H9 (cell line): ENCODE measurements around the gene UNC13C. TPM values are rescaled to one million over a fixed set of nuclear protein-coding genes. Genes with fewer than 3 reads are reported as not detected.

ENCODE experiments used
- DNase-seq: peaks from one replicate; pipeline ENCODE4 v3.0.0-alpha.2; 2017
- H2AFZ ChIP-seq: one replicate; pipeline ENCODE4 v1.6.1; 2013; ENCODE audit warnings: mild to moderate bottlenecking, low read length, control low read depth, moderate library complexity
- H2AK5ac ChIP-seq: 2 replicates; pipeline ENCODE4 v1.6.1; 2013; ENCODE audit warnings: low read length, control low read depth, mixed read lengths; ENCODE audit not compliant: insufficient read length
- H2BK120ac ChIP-seq: one replicate; pipeline ENCODE4 v1.6.1; 2013; ENCODE audit warnings: low read depth, mild to moderate bottlenecking, low read length, control low read depth, inconsistent platforms; ENCODE audit not compliant: poor library complexity, severe bottlenecking
- H2BK12ac ChIP-seq: 2 replicates; pipeline ENCODE4 v1.6.1; 2013; ENCODE audit warnings: low read length, control low read depth, mixed read lengths, low read depth; ENCODE audit not compliant: insufficient read length
- H2BK15ac ChIP-seq: 2 replicates; pipeline ENCODE4 v1.6.1; 2013; ENCODE audit warnings: low read depth, low read length, control low read depth
- H2BK20ac ChIP-seq: one replicate; pipeline ENCODE4 v1.6.1; 2013; ENCODE audit warnings: low read depth, mild to moderate bottlenecking, low read length, control low read depth, inconsistent platforms; ENCODE audit not compliant: poor library complexity, severe bottlenecking
- H2BK5ac ChIP-seq: 2 replicates; pipeline ENCODE4 v1.6.1; 2013; ENCODE audit warnings: low read length, control low read depth, mixed read lengths; ENCODE audit not compliant: insufficient read length
- H3K14ac ChIP-seq: 2 replicates; pipeline ENCODE4 v1.6.1; 2013; ENCODE audit warnings: low read length, control low read depth; ENCODE audit not compliant: insufficient read depth
- H3K18ac ChIP-seq: 2 replicates; pipeline ENCODE4 v1.6.1; 2013; ENCODE audit warnings: low read depth, mild to moderate bottlenecking, mixed read lengths, low read length, control low read depth; ENCODE audit not compliant: insufficient read length
- H3K23ac ChIP-seq: 2 replicates; pipeline ENCODE4 v1.6.1; 2013; ENCODE audit warnings: low read length, control low read depth, mixed read lengths, low read depth; ENCODE audit not compliant: insufficient read length
- H3K23me2 ChIP-seq: 2 replicates; pipeline ENCODE4 v1.6.1; 2013; ENCODE audit warnings: low read depth, mild to moderate bottlenecking, mixed read lengths, low read length, control low read depth; ENCODE audit not compliant: insufficient read length, poor library complexity, severe bottlenecking
- H3K27ac ChIP-seq: 2 replicates; pipeline ENCODE4 v1.5.1; 2013; ENCODE audit warnings: low read length, control low read depth, mixed read lengths, low read depth; ENCODE audit not compliant: insufficient read length
- H3K27me3 ChIP-seq: 2 replicates; pipeline ENCODE4 v1.6.1; 2013; ENCODE audit warnings: low read length, control low read depth, inconsistent platforms; ENCODE audit not compliant: insufficient read depth
- H3K4ac ChIP-seq: 2 replicates; pipeline ENCODE4 v1.6.1; 2013; ENCODE audit warnings: low read depth, mild to moderate bottlenecking, control low read depth, inconsistent platforms, low read length, moderate library complexity
- H3K4me1 ChIP-seq: 2 replicates; pipeline ENCODE4 v1.6.1; 2013; ENCODE audit warnings: low read length, control low read depth, inconsistent platforms; ENCODE audit not compliant: insufficient read depth
- H3K4me2 ChIP-seq: 2 replicates; pipeline ENCODE4 v1.6.1; 2013; ENCODE audit warnings: low read length, control low read depth, mixed read lengths; ENCODE audit not compliant: insufficient read length, insufficient read depth
- H3K56ac ChIP-seq: 2 replicates; pipeline ENCODE4 v1.6.1; 2013; ENCODE audit warnings: low read depth, mild to moderate bottlenecking, mixed read lengths, low read length, control low read depth; ENCODE audit not compliant: insufficient read length
- H3K79me1 ChIP-seq: 2 replicates; pipeline ENCODE4 v1.6.1; 2013; ENCODE audit warnings: low read depth, mild to moderate bottlenecking, moderate library complexity, low read length, control low read depth, inconsistent platforms; ENCODE audit not compliant: insufficient read depth, poor library complexity, severe bottlenecking
- H3K79me2 ChIP-seq: 2 replicates; pipeline ENCODE4 v1.6.1; 2013; ENCODE audit warnings: low read length, control low read depth, inconsistent platforms; ENCODE audit not compliant: insufficient read depth
- H3K9ac ChIP-seq: 2 replicates; pipeline ENCODE4 v1.6.1; 2013; ENCODE audit warnings: low read length, control low read depth, mixed read lengths; ENCODE audit not compliant: insufficient read length; ENCODE audit errors: extremely low read depth
- H3K9me3 ChIP-seq: one replicate; pipeline ENCODE4 v1.6.1; 2013; ENCODE audit warnings: low read depth, low read length, inconsistent platforms; ENCODE audit not compliant: control insufficient read depth
- H3T11ph ChIP-seq: one replicate; pipeline ENCODE4 v1.6.1; 2013; ENCODE audit warnings: mild to moderate bottlenecking, low read length, control low read depth, inconsistent platforms
- H4K20me1 ChIP-seq: one replicate; pipeline ENCODE4 v1.6.1; 2013; ENCODE audit not compliant: control insufficient read depth, insufficient read length, insufficient read depth
- H4K5ac ChIP-seq: 2 replicates; pipeline ENCODE4 v1.6.1; 2013; ENCODE audit warnings: low read depth, mild to moderate bottlenecking, mixed read lengths, low read length, control low read depth; ENCODE audit not compliant: insufficient read length
- H4K8ac ChIP-seq: replicated peaks from 2 replicates; pipeline ENCODE4 v1.6.1; 2013; ENCODE audit warnings: low read length, control low read depth, mixed read lengths, low read depth; ENCODE audit not compliant: insufficient read length
- H4K91ac ChIP-seq: 2 replicates; pipeline ENCODE4 v1.6.1; 2013; ENCODE audit warnings: low read depth, mild to moderate bottlenecking, moderate library complexity, mixed read lengths, low read length, control low read depth; ENCODE audit not compliant: insufficient read length
- H3K27ac Mint-ChIP-seq, 3 experiments: 2 replicates in 2 of 3; 3 replicates in 1 of 3; pipeline ENCODE4 v1.8.0; 2020 to 2021; ENCODE audit warnings: mixed read lengths in 3 of 3, mild to moderate bottlenecking in 1 of 3, moderate library complexity in 1 of 3
- H3K27me3 Mint-ChIP-seq: 2 replicates; pipeline ENCODE4 v1.8.0; 2021; ENCODE audit warnings: low read depth, mild to moderate bottlenecking, moderate library complexity, mixed read lengths
- H3K36me3 Mint-ChIP-seq, 3 experiments: 2 replicates in 2 of 3; 3 replicates in 1 of 3; pipeline ENCODE4 v1.8.0; 2020 to 2021; ENCODE audit warnings: low read depth in 3 of 3, mixed read lengths in 3 of 3; ENCODE audit not compliant: insufficient read depth in 1 of 3
- H3K4me1 Mint-ChIP-seq, 2 experiments: 2 replicates each; pipeline ENCODE4 v1.8.0; 2020; ENCODE audit warnings: mixed read lengths in 2 of 2
- H3K4me3 Mint-ChIP-seq, 2 experiments: 2 replicates in 1 of 2; 3 replicates in 1 of 2; pipeline ENCODE4 v1.8.0; 2020 to 2021; ENCODE audit warnings: mild to moderate bottlenecking in 2 of 2, mixed read lengths in 2 of 2, moderate library complexity in 1 of 2
- H3K9me3 Mint-ChIP-seq, 2 experiments: 2 replicates in 1 of 2; 3 replicates in 1 of 2; pipeline ENCODE4 v1.8.0; 2020; ENCODE audit warnings: mild to moderate bottlenecking in 2 of 2, mixed read lengths in 2 of 2, moderate library complexity in 1 of 2
- CTCF ChIP-seq: fragments of 200-600 bp; sonication (generic); conservative IDR thresholded peaks from 3 replicates; pipeline ENCODE4 v1.8.0; 2021; ENCODE audit warnings: antibody characterized with exemption, mild to moderate bottlenecking
- WGBS: extraction: QIAGEN DNeasy Blood & Tissue Kit; methylation state at CpG from one replicate; pipeline ENCODE4 v1.1.7; 2013; ENCODE audit warnings: missing lambda C conversion rate, low lambda C conversion rate, mixed read lengths; ENCODE audit not compliant: insufficient read length; ENCODE audit errors: extremely low coverage; 5-methylcytosine and 5-hydroxymethylcytosine counted together
- total RNA-seq: library from RNA; stranded (reverse); gene quantifications from 2 replicates; pipeline ENCODE4 v1.2.1, GENCODE V29; 2021

Gene UNC13C
- total RNA-seq, 1 experiment from 2014 or later, result 0.02 TPM

GRCh38 chr15:54576298-54576935, 598.2 kb downstream of the UNC13C start:
- no peak overlapping the region for H3K27ac ChIP-seq
- H3K4me2 ChIP-seq, result no peak overlapping the region
- no peaks in the 10 kb centered on the region for H4K20me1 ChIP-seq
- no peak overlapping the region for H2BK12ac ChIP-seq
- H3K56ac ChIP-seq, result no peak overlapping the region
- Mint-ChIP-seq H3K27me3 (no peaks in the 10 kb centered on the region), H3K4me1 (peaks cover 0 to 5% of the 10 kb centered on the region in 2 experiments; a peak in 1 of 4 replicates), H3K9me3 (peaks cover 0 to 4% of the 10 kb centered on the region in 2 experiments; a peak in 1 of 5 replicates), H3K36me3 (no peaks in the 10 kb centered on the region), H3K27ac (no peak overlapping the region), H3K4me3 (no peak overlapping the region)
- H3K9me3 ChIP-seq, result no peaks in the 10 kb centered on the region
- no peak overlapping the region for H2AFZ ChIP-seq
- H3K23ac ChIP-seq, result no peak overlapping the region
- no peak overlapping the region for H4K8ac ChIP-seq
- no peak overlapping the region for H3K18ac ChIP-seq
- TF ChIP-seq CTCF, result no peak
- H3K14ac ChIP-seq, result no peak overlapping the region
- H3K27me3 ChIP-seq, result no peaks in the 10 kb centered on the region
- H3T11ph ChIP-seq, result no peak overlapping the region
- no peaks in the 10 kb centered on the region for H3K23me2 ChIP-seq
- H2AK5ac ChIP-seq, result no peak overlapping the region
- H3K79me1 ChIP-seq, result no peaks in the 10 kb centered on the region
- no peak overlapping the region for H4K5ac ChIP-seq
- H3K9ac ChIP-seq, result no peak overlapping the region
- H2BK120ac ChIP-seq, result no peak overlapping the region
- H2BK15ac ChIP-seq, result no peak overlapping the region
- DNase-seq, result no peak
- no peak overlapping the region for H3K4ac ChIP-seq
- no peaks in the 10 kb centered on the region for H3K79me2 ChIP-seq
- H2BK5ac ChIP-seq, result no peak overlapping the region
- no CpG with 5 or more reads among the region's 4 CpGs for WGBS
- no peak overlapping the region for H2BK20ac ChIP-seq
- no peak overlapping the region for H4K91ac ChIP-seq
- no peaks in the 10 kb centered on the region for H3K4me1 ChIP-seq
